ENCODE data around the gene ENTPD8. TPM values are rescaled to one million over a fixed set of nuclear protein-coding genes. Genes with fewer than 3 reads are reported as not detected.

Gene ENTPD8
- total and polyA plus RNA-seq, 2 donors (not counting 1 experiment from before 2014, with no cell fraction given): not detected

GRCh38 chr9:137456061-137456863, 15.1 kb upstream of the ENTPD8 start:
- Histone ChIP-seq H3K36me3 (replicated peaks in 1 of 2; ENCODE audit: control extremely low read depth in 1 of 2, control insufficient read depth in 1 of 2, extremely low read depth in 1 of 2, insufficient read depth in 2 of 2, low read length in 1 of 2) (peaks cover 0 to 3% of the 10 kb centered on the region in 2 experiments), H3K27me3 (replicated peaks in 1 of 4; ENCODE audit: control extremely low read depth in 1 of 4, control insufficient read depth in 3 of 4, insufficient read depth in 4 of 4, low read length in 3 of 4) (no peaks in the 10 kb centered on the region), H4K20me1 (ENCODE audit: control insufficient read depth, insufficient read depth, low read length, poor library complexity, severe bottlenecking) (peaks cover 16% of the 10 kb centered on the region), H3K9ac (ENCODE audit: low read length) (no peak overlapping the region), H3K4me1 (ENCODE audit: control insufficient read depth in 2 of 2, insufficient read depth in 2 of 2, low read length in 2 of 2) (peaks cover 56 to 69% of the 10 kb centered on the region in 2 donors), H2AFZ (ENCODE audit: insufficient read depth, low read depth, low read length, poor library complexity, severe bottlenecking) (no peak overlapping the region), H3K4me3 (ENCODE audit: control extremely low read depth in 1 of 5, extremely low read depth in 1 of 5, insufficient read depth in 1 of 5, low read depth in 2 of 5, low read length in 4 of 5) (no peak overlapping the region), H3K27ac (ENCODE audit: low read length in 2 of 2) (no peak overlapping the region), H3K4me2 (replicated peaks; ENCODE audit: low read depth, low read length, poor library complexity, severe bottlenecking) (no peak overlapping the region), H3K79me2 (ENCODE audit: control insufficient read depth, insufficient read depth, low read length) (peaks cover 6% of the 10 kb centered on the region), H3K9me3 (ENCODE audit: control extremely low read depth in 1 of 3, control insufficient read depth in 2 of 3, insufficient read depth in 1 of 3, low read length in 2 of 3) (peaks cover 0 to 6% (median 0%) of the 10 kb centered on the region in 3 donors)
- TF ChIP-seq CTCF (IDR thresholded peaks at IDR 0.05) (no peak), EZH2 (IDR thresholded peaks at IDR 0.05; ENCODE audit: borderline replicate concordance, insufficient read depth, low read depth, low read length, poor library complexity, severe bottlenecking) (no peak)
- CTCF ChIA-PET: no interaction called here
- H3K9me3 Mint-ChIP-seq (ENCODE audit: insufficient read depth): no peaks in the 10 kb centered on the region
- no peaks in the 10 kb centered on the region for H3K27me3 Mint-ChIP-seq
- no peak for ATAC-seq (ENCODE audit: low read depth)
- 79% methylated on average over 12 of the region's 12 CpGs for WGBS (ENCODE audit: insufficient coverage)
- POLR2A ChIA-PET: no interaction called here
- H3K4me1 Mint-ChIP-seq: peaks cover 37% of the 10 kb centered on the region
- peak overlapping the region; percentile 44 for H3K4me3 Mint-ChIP-seq
- peak overlapping the region; percentile 6 for H3K27ac Mint-ChIP-seq
- DNase-seq: peak; percentile 34
- intact Hi-C loops (cut with micrococcal nuclease): loop anchor here (10.0 kb wide), 1 partner anchor 661 kb away; the partner anchor contains the start of genes CCDC183 and TMEM141

Measured in B cell (primary cell).